Measurements from ENCODE around the gene VPS4A.
"Not testable (repeated sequence)": the region's sequence is repeated elsewhere in the genome, so short reads cannot be mapped to it uniquely, and the experiment has no call there.

VPS4A gene

DNA sequence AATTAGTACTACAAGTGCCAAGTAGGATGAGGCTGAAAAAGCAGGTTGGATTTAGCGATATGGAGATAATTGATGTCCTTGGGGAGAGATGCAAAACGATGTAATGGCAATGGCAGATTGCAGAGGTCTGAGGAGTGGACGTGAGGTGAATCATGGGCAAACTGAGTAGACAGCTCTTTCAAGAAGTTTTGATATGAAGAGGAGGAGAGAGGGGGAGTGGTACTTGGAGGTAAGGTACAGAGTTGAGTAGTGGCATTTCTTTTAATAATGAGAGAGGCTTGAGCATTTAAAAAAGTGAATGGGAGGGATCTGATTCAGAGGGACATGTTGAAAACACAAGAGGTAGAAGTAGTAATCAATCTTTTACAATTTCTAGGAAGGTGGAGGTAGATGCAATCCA, 17.7 kb upstream of the VPS4A start:
- H3K36me3 ChIP-seq (replicated peaks; ENCODE audit: low read depth, low read length), result no peaks in the 10 kb centered on the region
- H4K20me1 ChIP-seq (ENCODE audit: insufficient read depth, low read length), result no peaks in the 10 kb centered on the region
- no peaks in the 10 kb centered on the region for H3K27me3 ChIP-seq (ENCODE audit: low read depth, low read length)
- H3K79me2 ChIP-seq (ENCODE audit: low read length), result no peaks in the 10 kb centered on the region
- TF ChIP-seq, protein P1, sequence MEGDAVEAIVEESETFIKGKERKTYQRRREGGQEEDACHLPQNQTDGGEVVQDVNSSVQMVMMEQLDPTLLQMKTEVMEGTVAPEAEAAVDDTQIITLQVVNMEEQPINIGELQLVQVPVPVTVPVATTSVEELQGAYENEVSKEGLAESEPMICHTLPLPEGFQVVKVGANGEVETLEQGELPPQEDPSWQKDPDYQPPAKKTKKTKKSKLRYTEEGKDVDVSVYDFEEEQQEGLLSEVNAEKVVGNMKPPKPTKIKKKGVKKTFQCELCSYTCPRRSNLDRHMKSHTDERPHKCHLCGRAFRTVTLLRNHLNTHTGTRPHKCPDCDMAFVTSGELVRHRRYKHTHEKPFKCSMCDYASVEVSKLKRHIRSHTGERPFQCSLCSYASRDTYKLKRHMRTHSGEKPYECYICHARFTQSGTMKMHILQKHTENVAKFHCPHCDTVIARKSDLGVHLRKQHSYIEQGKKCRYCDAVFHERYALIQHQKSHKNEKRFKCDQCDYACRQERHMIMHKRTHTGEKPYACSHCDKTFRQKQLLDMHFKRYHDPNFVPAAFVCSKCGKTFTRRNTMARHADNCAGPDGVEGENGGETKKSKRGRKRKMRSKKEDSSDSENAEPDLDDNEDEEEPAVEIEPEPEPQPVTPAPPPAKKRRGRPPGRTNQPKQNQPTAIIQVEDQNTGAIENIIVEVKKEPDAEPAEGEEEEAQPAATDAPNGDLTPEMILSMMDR (IDR thresholded peaks at IDR 0.05; ENCODE audit: low read depth, low read length), result no peak
- TF ChIP-seq EZH2phosphoT487 (IDR thresholded peaks at IDR 0.05; ENCODE audit: low read depth), result no peak
- H3K27ac ChIP-seq (ENCODE audit: low read length), result no peak overlapping the region
- H2AFZ ChIP-seq (ENCODE audit: low read depth, low read length), result no peak overlapping the region
- H3K4me2 ChIP-seq (ENCODE audit: low read length), result no peak overlapping the region
- no peaks in the 10 kb centered on the region for H3K4me1 ChIP-seq (ENCODE audit: low read length)
- no peak overlapping the region for H3K9ac ChIP-seq (ENCODE audit: low read length)
- H3K4me3 ChIP-seq (ENCODE audit: low read length), result no peak overlapping the region
- no peaks in the 10 kb centered on the region for H3K9me3 ChIP-seq (ENCODE audit: insufficient read depth, low read length)

DNA sequence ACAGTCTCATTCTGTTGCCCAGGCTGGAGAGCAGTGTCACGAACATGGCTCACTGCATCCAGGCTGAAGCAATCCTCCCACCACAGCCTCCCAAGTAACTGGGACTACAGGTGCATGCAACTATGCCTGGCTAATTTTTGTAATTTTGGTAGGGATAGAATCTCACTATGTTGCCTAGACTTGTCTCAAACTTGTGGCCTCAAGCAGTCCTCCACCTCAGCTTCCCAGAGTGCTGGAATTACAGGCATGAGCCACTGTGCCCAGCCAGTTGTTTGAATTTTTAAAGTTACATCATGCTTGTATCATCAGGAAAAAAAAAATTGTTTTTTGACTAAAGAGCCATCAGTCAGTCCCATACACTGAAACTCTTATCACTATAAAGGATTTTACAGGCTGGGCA, 17.1 kb upstream of the VPS4A start:
- no peaks in the 10 kb centered on the region for H3K79me2 ChIP-seq (ENCODE audit: low read length)
- no peaks in the 10 kb centered on the region for H3K9me3 ChIP-seq (ENCODE audit: insufficient read depth, low read length)
- no peak overlapping the region for H3K27ac ChIP-seq (ENCODE audit: low read length)
- H3K4me3 ChIP-seq (ENCODE audit: low read length), result no peak overlapping the region
- no peak overlapping the region for H3K9ac ChIP-seq (ENCODE audit: low read length)
- no peaks in the 10 kb centered on the region for H3K4me1 ChIP-seq (ENCODE audit: low read length)
- H4K20me1 ChIP-seq (ENCODE audit: insufficient read depth, low read length), result no peaks in the 10 kb centered on the region
- H3K4me2 ChIP-seq (ENCODE audit: low read length), result no peak overlapping the region
- H3K36me3 ChIP-seq (replicated peaks; ENCODE audit: low read depth, low read length), result no peaks in the 10 kb centered on the region
- H3K27me3 ChIP-seq (ENCODE audit: low read depth, low read length), result no peaks in the 10 kb centered on the region
- H2AFZ ChIP-seq (ENCODE audit: low read depth, low read length), result no peak overlapping the region
- no peak for TF ChIP-seq EZH2phosphoT487 (IDR thresholded peaks at IDR 0.05; ENCODE audit: low read depth)
- TF ChIP-seq, protein P1 (IDR thresholded peaks at IDR 0.05; ENCODE audit: low read depth, low read length), result no peak

DNA sequence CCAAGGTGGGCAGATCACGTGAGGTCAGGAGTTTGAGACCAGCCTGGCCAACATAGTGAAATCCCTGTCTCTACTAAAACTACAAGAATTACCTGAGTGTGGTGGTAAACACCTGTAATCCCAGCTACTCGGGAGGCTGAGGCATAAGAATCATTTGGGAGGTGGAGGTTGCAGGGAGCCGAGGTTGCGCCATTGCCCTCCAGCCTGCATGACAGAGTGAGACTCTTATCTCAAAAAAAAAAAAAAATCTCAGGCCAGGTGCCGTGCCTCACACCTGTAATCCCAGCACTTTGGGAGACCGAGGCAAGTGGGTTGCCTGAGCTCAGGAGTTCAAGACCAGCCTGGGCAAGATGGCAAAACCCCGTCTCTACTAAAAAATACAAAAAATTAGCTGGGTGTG, 14.4 kb upstream of the VPS4A start:
- H3K4me1 ChIP-seq (ENCODE audit: low read length); H3K4me2 ChIP-seq (ENCODE audit: low read length); H3K79me2 ChIP-seq (ENCODE audit: low read length); H2AFZ ChIP-seq (ENCODE audit: low read depth, low read length); H3K9me3 ChIP-seq (ENCODE audit: insufficient read depth, low read length); H4K20me1 ChIP-seq (ENCODE audit: insufficient read depth, low read length); H3K36me3 ChIP-seq (replicated peaks; ENCODE audit: low read depth, low read length); H3K9ac ChIP-seq (ENCODE audit: low read length); H3K27me3 ChIP-seq (ENCODE audit: low read depth, low read length); H3K27ac ChIP-seq (ENCODE audit: low read length); H3K4me3 ChIP-seq (ENCODE audit: low read length): not testable (repeated sequence)

GRCh38 chr16:69298261-69298660, 12.9 kb upstream of the VPS4A start:
- Histone ChIP-seq H3K36me3 (replicated peaks; ENCODE audit: low read depth, low read length) (peaks cover 5% of the 10 kb centered on the region), H3K27me3 (ENCODE audit: low read depth, low read length) (no peaks in the 10 kb centered on the region), H3K4me3 (ENCODE audit: low read length) (no peak overlapping the region), H4K20me1 (ENCODE audit: insufficient read depth, low read length) (no peaks in the 10 kb centered on the region), H3K4me1 (ENCODE audit: low read length) (no peaks in the 10 kb centered on the region), H3K9me3 (ENCODE audit: insufficient read depth, low read length) (no peaks in the 10 kb centered on the region), H3K4me2 (ENCODE audit: low read length) (no peak overlapping the region), H3K79me2 (ENCODE audit: low read length) (no peaks in the 10 kb centered on the region), H3K9ac (ENCODE audit: low read length) (no peak overlapping the region), H2AFZ (ENCODE audit: low read depth, low read length) (no peak overlapping the region), H3K27ac (ENCODE audit: low read length) (no peak overlapping the region)
- TF ChIP-seq, protein P1 (IDR thresholded peaks at IDR 0.05; ENCODE audit: low read depth, low read length), result no peak
- no peak for TF ChIP-seq EZH2phosphoT487 (IDR thresholded peaks at IDR 0.05; ENCODE audit: low read depth)

- no peak for TF ChIP-seq EZH2phosphoT487 (IDR thresholded peaks at IDR 0.05; ENCODE audit: low read depth)
- TF ChIP-seq, protein P1 (IDR thresholded peaks at IDR 0.05; ENCODE audit: low read depth, low read length), result no peak
- peaks cover 5% of the 10 kb centered on the region for H3K36me3 ChIP-seq (replicated peaks; ENCODE audit: low read depth, low read length)
- H3K9ac ChIP-seq (ENCODE audit: low read length), result no peak overlapping the region
- no peaks in the 10 kb centered on the region for H3K79me2 ChIP-seq (ENCODE audit: low read length)
- no peak overlapping the region for H3K4me3 ChIP-seq (ENCODE audit: low read length)
- H3K9me3 ChIP-seq (ENCODE audit: insufficient read depth, low read length), result no peaks in the 10 kb centered on the region
- no peak overlapping the region for H3K27ac ChIP-seq (ENCODE audit: low read length)
- H3K4me2 ChIP-seq (ENCODE audit: low read length), result no peak overlapping the region
- no peaks in the 10 kb centered on the region for H3K27me3 ChIP-seq (ENCODE audit: low read depth, low read length)
- H2AFZ ChIP-seq (ENCODE audit: low read depth, low read length), result no peak overlapping the region
- H3K4me1 ChIP-seq (ENCODE audit: low read length), result no peaks in the 10 kb centered on the region
- H4K20me1 ChIP-seq (ENCODE audit: insufficient read depth, low read length), result no peaks in the 10 kb centered on the region
These were observed 10.0 kb upstream of the VPS4A start for GRCh38 chr16:69301187-69301586.

Data from OCI-LY3 (cell line).